OCI-LY1 (cell line): ENCODE measurements around the gene UVSSA.
"Not testable (repeated sequence)": the region's sequence is repeated elsewhere in the genome, so short reads cannot be mapped to it uniquely, and the experiment has no call there.

Experiments
- H2AFZ ChIP-seq: fragments of 200-600 bp; sonication (generic), shearing (Covaris generic); 2 replicates; pipeline ENCODE4 v1.6.0; 2014; ENCODE audit warnings: antibody characterized with exemption, mild to moderate bottlenecking, low read length
- H3F3A ChIP-seq: fragments of 200-600 bp; sonication (generic), shearing (Covaris generic); 2 replicates; pipeline ENCODE4 v1.6.0; 2014; ENCODE audit warnings: mild to moderate bottlenecking, antibody characterized with exemption, low read length, moderate library complexity; ENCODE audit not compliant: insufficient read depth
- H3K27ac ChIP-seq: fragments of 200-600 bp; sonication (generic); 2 replicates; pipeline ENCODE4 v1.5.1; 2014; ENCODE audit warnings: low read length, mixed run types, mild to moderate bottlenecking, low read depth; ENCODE audit not compliant: poor library complexity, severe bottlenecking
- H3K27me3 ChIP-seq: fragments of 200-600 bp; sonication (generic); 2 replicates; pipeline ENCODE4 v1.6.0; 2014; ENCODE audit warnings: antibody characterized with exemption, mild to moderate bottlenecking, low read length, moderate library complexity; ENCODE audit not compliant: insufficient read depth
- H3K36me3 ChIP-seq: fragments of 200-600 bp; sonication (generic); 2 replicates; pipeline ENCODE4 v1.6.1; 2014; ENCODE audit warnings: mild to moderate bottlenecking, antibody characterized with exemption, low read length, moderate library complexity, mixed read lengths; ENCODE audit not compliant: insufficient read depth
- H3K4me1 ChIP-seq: fragments of 200-600 bp; sonication (generic); 2 replicates; pipeline ENCODE4 v1.5.1; 2014; ENCODE audit warnings: mild to moderate bottlenecking, low read length, moderate library complexity; ENCODE audit not compliant: insufficient read depth, severe bottlenecking
- H3K4me2 ChIP-seq: fragments of 200-600 bp; sonication (generic), shearing (Covaris generic); 2 replicates; pipeline ENCODE4 v1.6.1; 2014; ENCODE audit warnings: low read length
- H3K4me3 ChIP-seq: fragments of 200-600 bp; sonication (generic); 2 replicates; pipeline ENCODE4 v1.5.1; 2014; ENCODE audit warnings: low read length, low read depth, mild to moderate bottlenecking, mixed read lengths; ENCODE audit not compliant: poor library complexity, severe bottlenecking
- H3K79me2 ChIP-seq: fragments of 200-600 bp; shearing (Covaris generic); 2 replicates; pipeline ENCODE4 v1.6.1; 2016; ENCODE audit warnings: mixed run types, low read length, mixed read lengths; ENCODE audit not compliant: insufficient read depth
- H3K9ac ChIP-seq: fragments of 200-600 bp; sonication (generic), shearing (Covaris generic); 2 replicates; pipeline ENCODE4 v1.6.1; 2014; ENCODE audit warnings: mild to moderate bottlenecking, low read length, mixed read lengths
- H3K9me2 ChIP-seq: fragments of 200-600 bp; sonication (generic), shearing (Covaris generic); 2 replicates; pipeline ENCODE4 v1.6.1; 2014; ENCODE audit warnings: low read depth, mild to moderate bottlenecking, low read length, mixed read lengths
- H3K9me3 ChIP-seq: fragments of 200-600 bp; shearing (Covaris generic); 2 replicates; pipeline ENCODE4 v1.6.1; 2014; ENCODE audit warnings: low read length, mixed read lengths
- H4K20me1 ChIP-seq: fragments of 200-600 bp; sonication (generic), shearing (Covaris generic); 2 replicates; pipeline ENCODE4 v1.6.0; 2016; ENCODE audit warnings: mild to moderate bottlenecking, low read length; ENCODE audit not compliant: insufficient read depth
- CTCF ChIP-seq: fragments of 200-600 bp; sonication (generic), shearing (Covaris generic); IDR thresholded peaks from 2 replicates; pipeline ENCODE4 v1.5.1; 2017; ENCODE audit warnings: mild to moderate bottlenecking, antibody characterized with exemption, low read length, moderate library complexity, mixed read lengths
- EZH2 ChIP-seq: fragments of 200-600 bp; sonication (generic), shearing (Covaris generic); IDR thresholded peaks from 2 replicates; pipeline ENCODE4 v1.8.0; 2017; ENCODE audit warnings: borderline replicate concordance, mixed run types, mild to moderate bottlenecking, antibody characterized with exemption, low read length, moderate library complexity, mixed read lengths

UVSSA gene

GRCh38 chr4:1384675-1385372, 37.8 kb downstream of the UVSSA start:
- no peak overlapping the region for H3K4me2 ChIP-seq
- TF ChIP-seq EZH2, result no peak
- no peak overlapping the region for H3K4me3 ChIP-seq
- no peaks in the 10 kb centered on the region for H4K20me1 ChIP-seq
- H3K9me3 ChIP-seq, result no peaks in the 10 kb centered on the region
- H3K36me3 ChIP-seq, result no peaks in the 10 kb centered on the region
- no peaks in the 10 kb centered on the region for H3F3A ChIP-seq
- H3K27me3 ChIP-seq, result no peaks in the 10 kb centered on the region
- H2AFZ ChIP-seq, result no peak overlapping the region
- H3K9me2 ChIP-seq, result no peaks in the 10 kb centered on the region
- no peaks in the 10 kb centered on the region for H3K79me2 ChIP-seq
- H3K9ac ChIP-seq, result no peak overlapping the region
- no peaks in the 10 kb centered on the region for H3K4me1 ChIP-seq
- no peak overlapping the region for H3K27ac ChIP-seq

- H3K4me1 ChIP-seq, result no peaks in the 10 kb centered on the region
- H3K9me3 ChIP-seq, result no peaks in the 10 kb centered on the region
- H3K27ac ChIP-seq, result no peak overlapping the region
- no peaks in the 10 kb centered on the region for H3K79me2 ChIP-seq
- no peak for TF ChIP-seq CTCF
- TF ChIP-seq EZH2, result no peak
- H3K9me2 ChIP-seq, result no peaks in the 10 kb centered on the region
- H3K9ac ChIP-seq, result no peak overlapping the region
- H3K27me3 ChIP-seq, result no peaks in the 10 kb centered on the region
- H4K20me1 ChIP-seq, result no peaks in the 10 kb centered on the region
- no peaks in the 10 kb centered on the region for H3K36me3 ChIP-seq
- no peak overlapping the region for H3K4me2 ChIP-seq
- no peaks in the 10 kb centered on the region for H3F3A ChIP-seq
- H2AFZ ChIP-seq, result no peak overlapping the region
- no peak overlapping the region for H3K4me3 ChIP-seq
Observed at GRCh38 chr4:1385373-1386340, 38.6 kb downstream of the UVSSA start.

GRCh38 chr4:1393363-1393762, 46.4 kb downstream of the UVSSA start:
- not testable (repeated sequence) for H3K36me3 ChIP-seq, H3K4me3 ChIP-seq, H4K20me1 ChIP-seq, H3K9me2 ChIP-seq, H3F3A ChIP-seq, H3K27me3 ChIP-seq, H3K4me1 ChIP-seq, H3K9me3 ChIP-seq, H2AFZ ChIP-seq, H3K79me2 ChIP-seq, H3K27ac ChIP-seq, H3K9ac ChIP-seq, H3K4me2 ChIP-seq

GRCh38 chr4:1393866-1394265, 46.9 kb downstream of the UVSSA start:
- no peak overlapping the region for H3K4me3 ChIP-seq

GRCh38 chr4:1394554-1395388, 47.8 kb downstream of the UVSSA start:
- H3K9me2 ChIP-seq, H3K9me3 ChIP-seq, H3K27ac ChIP-seq, H3K4me3 ChIP-seq, H3K36me3 ChIP-seq, H3K4me2 ChIP-seq, H3F3A ChIP-seq, H3K79me2 ChIP-seq, H4K20me1 ChIP-seq, H3K27me3 ChIP-seq, H2AFZ ChIP-seq, H3K9ac ChIP-seq, H3K4me1 ChIP-seq: not testable (repeated sequence)

More at GRCh38 chr4:1393866-1394265, 46.9 kb downstream of the UVSSA start:
- TF ChIP-seq EZH2 (no peak), CTCF (no peak)
- H3K36me3 ChIP-seq, result no peaks in the 10 kb centered on the region
- no peak overlapping the region for H3K9ac ChIP-seq
- H3K27me3 ChIP-seq, result no peaks in the 10 kb centered on the region
- no peaks in the 10 kb centered on the region for H3K4me1 ChIP-seq
- H3K27ac ChIP-seq, result no peak overlapping the region
- no peaks in the 10 kb centered on the region for H3F3A ChIP-seq
- no peak overlapping the region for H3K4me2 ChIP-seq
- no peaks in the 10 kb centered on the region for H3K9me3 ChIP-seq
- no peaks in the 10 kb centered on the region for H3K79me2 ChIP-seq
- no peaks in the 10 kb centered on the region for H4K20me1 ChIP-seq
- H3K9me2 ChIP-seq, result no peaks in the 10 kb centered on the region
- no peak overlapping the region for H2AFZ ChIP-seq
